A673 (cell line): ENCODE measurements around the gene SLC44A1. TPM values are rescaled to one million over a fixed set of nuclear protein-coding genes. Genes with fewer than 3 reads are reported as not detected.
A peak's percentile ranks its signal among the peaks of the same experiment; 100 is the strongest.

ENCODE experiments used
- BruUV-seq: library from RNA; stranded (reverse); fragments of 400-500 nt; replicated peaks from 2 replicates; lab custom pipeline; 2021; lab: Mats Ljungman, UMichigan
- CTCF ChIA-PET: fragments of 300-600 bp; sonication (Branson Sonifier 250); formaldehyde crosslinking; loops from one replicate; lab custom pipeline; 2022; ENCODE audit warnings: antibody characterized with exemption; lab: Charles Lee
- POLR2A ChIA-PET: fragments of 300-600 bp; sonication (Branson Sonifier 250); formaldehyde crosslinking; loops from one replicate; lab custom pipeline; 2022; ENCODE audit warnings: antibody characterized with exemption; ENCODE audit not compliant: low non-redundant PET; lab: Charles Lee
- DNase-seq: peaks from one replicate; pipeline ENCODE4 v3.0.0-alpha.2; 2015; ENCODE audit warnings: low spot score
- H3K27ac ChIP-seq: fragments of 200-600 bp; sonication (generic); 2 replicates; pipeline ENCODE4 v1.5.1; 2016; ENCODE audit warnings: mixed run types, low read depth, mild to moderate bottlenecking, mixed read lengths, antibody characterized with exemption, low read length; ENCODE audit not compliant: poor library complexity, severe bottlenecking
- H3K27me3 ChIP-seq: fragments of 200-600 bp; sonication (generic); replicated peaks from 2 replicates; pipeline ENCODE4 v1.6.1; 2017; ENCODE audit warnings: mixed run types, low read depth, mild to moderate bottlenecking, mixed read lengths, antibody characterized with exemption, low read length; ENCODE audit not compliant: insufficient read depth, poor library complexity
- H3K36me3 ChIP-seq: fragments of 200-600 bp; sonication (generic); 2 replicates; pipeline ENCODE4 v1.6.1; 2016; ENCODE audit warnings: mixed run types, mild to moderate bottlenecking, mixed read lengths, antibody characterized with exemption, low read length; ENCODE audit not compliant: insufficient read depth, poor library complexity, severe bottlenecking
- H3K4me1 ChIP-seq: fragments of 200-600 bp; sonication (generic); 2 replicates; pipeline ENCODE4 v1.6.1; 2017; ENCODE audit warnings: mixed run types, mild to moderate bottlenecking, mixed read lengths, antibody characterized with exemption, low read length; ENCODE audit not compliant: insufficient read depth, poor library complexity, severe bottlenecking
- H3K4me3 ChIP-seq: fragments of 200-600 bp; sonication (generic); 2 replicates; pipeline ENCODE4 v1.5.1; 2016; ENCODE audit warnings: low read depth, mixed run types, mild to moderate bottlenecking, mixed read lengths, low read length; ENCODE audit not compliant: poor library complexity, severe bottlenecking
- H3K9me3 ChIP-seq: fragments of 200-600 bp; sonication (generic); 2 replicates; pipeline ENCODE4 v1.6.1; 2016; ENCODE audit warnings: mixed run types, low read depth, mild to moderate bottlenecking, mixed read lengths, antibody characterized with exemption, low read length; ENCODE audit not compliant: poor library complexity, severe bottlenecking
- CTCF ChIP-seq: fragments of 300-800, 200-600 bp; sonication (generic); conservative IDR thresholded peaks from 2 replicates; pipeline ENCODE4 v1.5.1; 2017; ENCODE audit warnings: low read depth, mild to moderate bottlenecking, antibody characterized with exemption, low read length, moderate library complexity, mixed read lengths
- EZH2 ChIP-seq: fragments of 200-600 bp; sonication (generic); IDR thresholded peaks from 2 replicates; pipeline ENCODE4 v1.6.1; 2017; ENCODE audit warnings: borderline replicate concordance, low read depth, mild to moderate bottlenecking, mixed read lengths, antibody characterized with exemption, low read length; ENCODE audit not compliant: poor library complexity, severe bottlenecking
- intact Hi-C: fragments of 100-400 bp; cut with micrococcal nuclease; formaldehyde crosslinking; loops from one replicate; pipeline ENCODE4 v1.10.0; 2022; ENCODE audit not compliant: unreplicated experiment
- total RNA-seq: library from RNA; stranded (reverse); gene quantifications from 2 replicates; pipeline ENCODE4 v1.2.3, GENCODE V29; 2021

The SLC44A1 gene
- total RNA-seq, 1 experiment from 2014 or later, result 11.9 TPM

- Histone ChIP-seq H3K4me3 (no peak overlapping the region), H3K4me1 (peaks cover 11% of the 10 kb centered on the region), H3K9me3 (no peaks in the 10 kb centered on the region), H3K27ac (no peak overlapping the region), H3K36me3 (no peaks in the 10 kb centered on the region), H3K27me3 (no peaks in the 10 kb centered on the region)
- DNase-seq, result peak; percentile 62
- POLR2A ChIA-PET, result no interaction called here
- no TSS peak for BruUV-seq
- intact Hi-C loops, result no loop called here
- CTCF ChIA-PET, result no interaction called here
- TF ChIP-seq CTCF (no peak), EZH2 (no peak)
These were observed 52.4 kb downstream of the SLC44A1 start for GRCh38 chr9:105296877-105297287.

GRCh38 chr9:105297442-105298075 lies 53.1 kb downstream of the SLC44A1 start:
- POLR2A ChIA-PET, result no interaction called here
- no peak overlapping the region for H3K27ac ChIP-seq
- intact Hi-C loops, result no loop called here
- no peaks in the 10 kb centered on the region for H3K27me3 ChIP-seq
- CTCF ChIA-PET, result no interaction called here
- H3K4me1 ChIP-seq, result peaks cover 11% of the 10 kb centered on the region
- no TSS peak for BruUV-seq
- H3K9me3 ChIP-seq, result no peaks in the 10 kb centered on the region
- no peak for TF ChIP-seq EZH2
- H3K4me3 ChIP-seq, result no peak overlapping the region
- no peaks in the 10 kb centered on the region for H3K36me3 ChIP-seq
- DNase-seq, result no peak

- no peak for DNase-seq
- Histone ChIP-seq H3K4me3 (no peak overlapping the region), H3K9me3 (no peaks in the 10 kb centered on the region), H3K4me1 (peaks cover 11% of the 10 kb centered on the region), H3K27ac (no peak overlapping the region), H3K36me3 (no peaks in the 10 kb centered on the region), H3K27me3 (no peaks in the 10 kb centered on the region)
- CTCF ChIA-PET, result no interaction called here
- no TSS peak for BruUV-seq
- no peak for TF ChIP-seq EZH2
- TF ChIP-seq CTCF, result no peak
- POLR2A ChIA-PET, result no interaction called here
- intact Hi-C loops, result no loop called here
These were observed 54.9 kb downstream of the SLC44A1 start for GRCh38 chr9:105299190-105299854.
